22Rv1 (cell line): ENCODE measurements around the gene IZUMO4.

Experiments used
- ZFX ChIP-seq: fragments of 450-650 bp; IDR thresholded peaks from 2 replicates; pipeline ENCODE4 v1.6.1; 2017; ENCODE audit warnings: antibody characterized with exemption, borderline replicate concordance
- TF ChIP-seq, protein P1 (sequence below): fragments of 450-650 bp; IDR thresholded peaks from 2 replicates; pipeline ENCODE4 v1.5.1; 2017; ENCODE audit warnings: mild to moderate bottlenecking

DNA sequence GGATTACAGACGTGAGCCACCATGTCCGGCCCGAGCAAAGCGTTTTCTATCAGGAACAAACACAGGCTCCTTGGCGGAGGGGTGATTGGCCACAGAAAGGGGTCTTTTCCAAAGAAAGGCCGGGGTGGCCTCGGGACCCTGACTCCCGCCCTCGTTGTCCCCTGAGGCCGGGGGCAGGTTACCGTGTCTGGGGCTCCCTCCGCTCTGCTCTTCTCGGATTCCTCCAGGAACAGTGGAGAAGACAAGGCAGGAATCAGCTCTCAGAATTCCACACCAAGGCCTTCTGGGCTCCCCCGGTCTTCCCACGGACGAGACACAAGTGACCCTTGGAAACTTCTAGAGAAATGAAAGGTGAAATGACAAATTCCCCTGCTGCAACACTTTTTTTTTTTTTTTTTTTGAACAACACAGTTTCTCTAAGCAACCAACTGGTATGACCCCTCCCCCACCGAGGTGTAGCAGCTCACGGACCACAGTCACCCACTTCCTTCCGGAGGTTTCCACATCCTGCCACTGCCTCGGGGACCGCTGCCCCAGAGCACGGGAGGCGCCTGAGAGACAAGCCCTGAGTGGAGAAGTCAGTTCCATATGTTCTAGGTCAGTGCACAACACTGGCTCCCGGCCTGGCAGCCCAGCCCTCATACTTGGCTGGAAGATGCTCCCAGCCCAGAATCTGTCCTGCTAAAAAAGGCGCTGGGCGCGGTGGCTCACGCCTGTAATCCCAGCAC is 11.6 kb upstream of the IZUMO4 start:
- TF ChIP-seq, protein P1, sequence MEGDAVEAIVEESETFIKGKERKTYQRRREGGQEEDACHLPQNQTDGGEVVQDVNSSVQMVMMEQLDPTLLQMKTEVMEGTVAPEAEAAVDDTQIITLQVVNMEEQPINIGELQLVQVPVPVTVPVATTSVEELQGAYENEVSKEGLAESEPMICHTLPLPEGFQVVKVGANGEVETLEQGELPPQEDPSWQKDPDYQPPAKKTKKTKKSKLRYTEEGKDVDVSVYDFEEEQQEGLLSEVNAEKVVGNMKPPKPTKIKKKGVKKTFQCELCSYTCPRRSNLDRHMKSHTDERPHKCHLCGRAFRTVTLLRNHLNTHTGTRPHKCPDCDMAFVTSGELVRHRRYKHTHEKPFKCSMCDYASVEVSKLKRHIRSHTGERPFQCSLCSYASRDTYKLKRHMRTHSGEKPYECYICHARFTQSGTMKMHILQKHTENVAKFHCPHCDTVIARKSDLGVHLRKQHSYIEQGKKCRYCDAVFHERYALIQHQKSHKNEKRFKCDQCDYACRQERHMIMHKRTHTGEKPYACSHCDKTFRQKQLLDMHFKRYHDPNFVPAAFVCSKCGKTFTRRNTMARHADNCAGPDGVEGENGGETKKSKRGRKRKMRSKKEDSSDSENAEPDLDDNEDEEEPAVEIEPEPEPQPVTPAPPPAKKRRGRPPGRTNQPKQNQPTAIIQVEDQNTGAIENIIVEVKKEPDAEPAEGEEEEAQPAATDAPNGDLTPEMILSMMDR: no peak
- no peak for TF ChIP-seq ZFX
